ENCODE results near the gene GSK3B.

- TF ChIP-seq CTCF (IDR thresholded peaks at IDR 0.05): no peak
- TF ChIP-seq POLR2A (IDR thresholded peaks at IDR 0.05): no peak
These were observed 27.2 kb downstream of the GSK3B start for GRCh38 chr3:120067083-120067482.
